HG03354 (cell line): ENCODE results near the gene PIGT.
A peak's percentile ranks its signal among the peaks of the same experiment; 100 is the strongest.

Experiments
- ATAC-seq: cut with Tn5 transposase; IDR thresholded peaks from one replicate; pipeline ENCODE4 v1.9.1; 2021; ENCODE audit warnings: mild to moderate bottlenecking; ENCODE audit not compliant: unreplicated experiment, poor library complexity, severe bottlenecking

Gene PIGT

DNA sequence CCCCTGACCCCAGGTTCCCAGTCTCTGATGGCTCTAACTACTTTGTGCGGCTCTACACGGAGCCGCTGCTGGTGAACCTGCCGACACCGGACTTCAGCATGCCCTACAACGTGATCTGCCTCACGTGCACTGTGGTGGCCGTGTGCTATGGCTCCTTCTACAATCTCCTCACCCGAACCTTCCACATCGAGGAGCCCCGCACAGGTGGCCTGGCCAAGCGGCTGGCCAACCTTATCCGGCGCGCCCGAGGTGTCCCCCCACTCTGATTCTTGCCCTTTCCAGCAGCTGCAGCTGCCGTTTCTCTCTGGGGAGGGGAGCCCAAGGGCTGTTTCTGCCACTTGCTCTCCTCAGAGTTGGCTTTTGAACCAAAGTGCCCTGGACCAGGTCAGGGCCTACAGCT is 9.6 kb downstream of the PIGT start:
- ATAC-seq, result no peak

- no peak for ATAC-seq
Observed at GRCh38 chr20:45426320-45427016, 10.5 kb downstream of the PIGT start.

- no peak for ATAC-seq
Observed at GRCh38 chr20:45427236-45428149, 11.6 kb downstream of the PIGT start.

DNA sequence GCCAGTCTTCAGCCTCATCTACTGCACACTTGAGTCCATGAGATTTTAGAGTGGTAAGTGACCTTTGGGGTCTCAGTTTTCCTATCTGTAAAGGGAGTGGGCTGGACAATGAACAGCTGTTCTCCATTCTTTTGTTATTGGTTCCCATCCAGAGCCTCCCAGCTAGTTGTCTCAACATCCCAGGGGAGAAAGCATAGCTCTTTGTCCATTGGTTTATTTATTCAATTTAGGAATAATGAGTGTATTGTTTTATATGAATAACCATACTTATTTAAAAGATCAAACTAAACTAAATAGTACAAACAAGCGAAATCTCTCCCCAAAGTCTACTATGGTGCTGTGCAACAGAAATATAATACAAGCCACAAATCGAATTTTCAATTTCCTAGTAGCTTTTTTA is 13.7 kb downstream of the PIGT start:
- no peak for ATAC-seq

DNA sequence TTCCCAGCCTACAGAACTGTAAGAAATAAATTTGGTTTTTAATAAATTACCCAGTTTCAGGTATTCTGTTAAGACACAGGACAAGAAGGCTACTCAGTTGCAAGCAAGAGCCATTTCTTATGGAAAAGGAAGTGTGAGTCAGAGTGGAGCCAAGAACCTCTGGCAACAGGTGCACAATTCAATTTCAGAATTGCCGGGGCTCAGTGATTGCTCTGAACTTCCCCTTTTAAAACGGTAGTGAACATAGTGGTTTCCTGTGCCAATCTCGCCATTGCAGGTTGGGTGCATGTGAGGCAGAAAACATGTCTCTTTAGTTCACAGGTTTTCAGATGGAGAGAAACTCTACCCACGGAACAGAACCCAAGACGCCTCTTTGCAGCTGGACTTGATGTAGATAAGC is 16.4 kb downstream of the PIGT start:
- ATAC-seq, result no peak

- no peak for ATAC-seq
Observed at GRCh38 chr20:45433316-45433715, 17.4 kb downstream of the PIGT start.

DNA sequence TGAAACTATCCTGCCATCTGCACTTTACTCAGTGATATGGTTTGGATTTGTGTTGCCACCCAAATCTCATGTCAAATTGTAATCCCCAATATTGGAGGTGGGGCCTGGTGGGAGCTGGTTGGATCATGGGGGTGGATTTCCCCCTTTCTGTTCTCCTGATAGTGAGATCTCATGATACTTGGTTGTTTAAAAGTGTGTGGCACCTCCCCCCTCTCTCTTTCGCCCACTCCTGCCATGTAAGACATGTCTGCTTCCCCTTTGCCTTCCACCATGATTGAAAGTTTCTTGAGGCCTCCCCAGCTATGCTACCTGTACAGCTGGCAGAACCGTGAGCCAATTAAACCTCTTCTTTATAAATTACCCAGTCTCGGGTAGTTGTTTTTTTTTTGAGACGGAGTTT is 18.0 kb downstream of the PIGT start:
- ATAC-seq, result no peak

- peak; percentile 73 for ATAC-seq
Observed at GRCh38 chr20:45436732-45437485, 21.0 kb downstream of the PIGT start.

GRCh38 chr20:45440424-45440823 is 24.5 kb downstream of the PIGT start:
- no peak for ATAC-seq

DNA sequence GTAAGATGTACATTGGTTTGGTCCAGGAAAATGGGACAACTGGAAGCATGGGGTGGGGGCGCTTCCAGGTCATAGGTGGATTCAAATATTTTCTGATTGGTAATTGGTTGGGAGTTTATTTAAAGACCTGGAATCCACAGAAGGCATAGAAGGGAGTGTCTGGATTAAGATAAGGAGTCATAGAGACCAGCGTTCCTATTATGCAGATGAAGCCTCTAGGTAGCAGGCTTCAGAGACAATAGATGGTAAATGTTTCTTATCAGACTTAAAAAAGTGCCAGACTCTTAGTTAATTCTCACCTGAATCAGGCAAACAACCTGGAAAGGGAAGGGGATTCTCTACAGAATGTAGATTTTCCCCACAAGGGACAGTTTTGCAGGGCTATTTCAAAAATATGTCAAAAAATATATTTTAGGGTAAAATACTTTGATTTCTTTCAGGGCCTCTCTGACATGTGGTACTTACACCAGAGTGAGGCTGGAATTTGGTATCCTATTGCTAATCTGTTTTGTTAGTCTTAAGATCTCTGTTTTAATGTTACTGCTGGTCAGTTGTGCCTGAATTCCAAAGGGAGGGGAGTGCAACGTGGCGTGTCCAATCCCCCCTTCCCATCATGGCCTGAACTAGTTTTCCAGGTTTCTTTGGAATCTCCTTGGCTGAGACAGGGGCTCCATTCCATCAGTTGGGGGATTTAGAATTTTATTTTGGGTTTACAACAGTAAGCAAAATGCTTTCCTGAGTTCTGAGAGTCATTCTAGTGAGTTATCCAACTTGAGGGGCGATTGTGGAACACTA is 25.1 kb downstream of the PIGT start:
- ATAC-seq, result no peak

DNA sequence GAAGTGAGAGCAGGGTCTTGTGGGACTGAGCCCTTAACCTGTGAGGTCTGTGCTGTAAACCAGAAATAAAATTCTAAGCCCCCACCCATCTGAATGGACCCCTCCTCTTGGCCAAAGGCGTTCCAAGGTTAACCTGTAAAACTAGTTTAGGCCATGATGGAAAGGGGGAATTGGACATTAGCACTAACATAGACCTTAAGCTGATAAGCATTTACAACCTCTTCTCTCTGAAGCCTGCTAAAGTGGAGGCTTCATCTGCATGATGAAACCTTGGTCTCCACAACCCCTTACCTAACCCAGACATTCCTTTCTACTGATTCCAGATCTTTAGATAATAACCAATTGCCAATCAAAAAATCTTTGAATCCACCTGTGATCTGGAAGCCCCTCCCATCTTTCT is 25.8 kb downstream of the PIGT start:
- no peak for ATAC-seq

DNA sequence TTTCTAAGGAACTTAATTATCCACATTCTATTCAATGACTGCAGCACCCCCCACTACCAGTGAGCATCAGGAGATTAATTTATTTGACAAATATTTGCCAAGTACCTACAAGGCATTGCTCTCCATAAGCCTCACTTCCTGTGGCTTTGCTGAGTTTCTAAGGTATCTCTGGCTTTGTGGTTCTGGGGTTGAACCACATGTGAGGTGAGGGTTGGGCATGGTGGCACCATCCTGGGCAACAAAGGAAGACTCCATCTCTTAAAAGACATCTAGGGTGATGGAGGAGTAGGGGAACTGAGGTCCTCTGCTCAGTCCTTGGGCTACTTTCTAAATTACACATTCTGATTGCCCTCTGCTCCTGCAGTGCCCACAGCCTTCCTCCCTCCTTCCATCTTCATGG is 28.1 kb downstream of the PIGT start:
- no peak for ATAC-seq

GRCh38 chr20:45445805-45446562 is 30.0 kb downstream of the PIGT start:
- peak; percentile 64 for ATAC-seq

DNA sequence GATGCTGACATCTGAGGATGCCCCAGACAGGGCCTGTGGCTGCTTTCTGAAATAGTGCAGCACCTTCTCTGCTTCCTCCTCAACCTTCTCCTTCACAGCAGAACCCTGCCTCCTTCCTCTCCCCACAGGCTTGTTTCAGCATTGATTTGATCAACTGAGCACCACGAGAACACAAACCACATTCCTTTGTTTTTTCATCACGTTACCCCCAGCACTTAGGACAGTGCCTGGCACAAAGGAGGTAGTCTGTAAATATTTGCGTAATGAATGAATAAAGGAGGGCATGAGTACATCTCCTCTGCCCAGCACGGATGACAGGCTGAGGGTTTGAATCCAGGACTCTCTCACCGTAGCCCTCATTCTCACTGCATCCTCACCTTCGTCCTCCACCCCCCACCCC is 32.3 kb downstream of the PIGT start:
- ATAC-seq, result no peak

- ATAC-seq, result no peak
Observed at GRCh38 chr20:45449528-45449927, 33.6 kb downstream of the PIGT start.

GRCh38 chr20:45450097-45450818 is 34.3 kb downstream of the PIGT start:
- no peak for ATAC-seq

GRCh38 chr20:45452238-45452637 is 36.3 kb downstream of the PIGT start:
- ATAC-seq, result no peak
